Transverse colon (tissue), 3 donors: ENCODE results near the gene C5orf24.
"Not testable (repeated sequence)": the region's sequence is repeated elsewhere in the genome, so short reads cannot be mapped to it uniquely, and the experiment has no call there.

Experiments
- EP300 ChIP-seq: sonication (generic); formaldehyde crosslinking; IDR thresholded peaks from one replicate; pipeline ENCODE4 v1.6.1; 2017; ENCODE audit warnings: antibody characterized with exemption, low read depth
- POLR2A ChIP-seq: fragments of 450-650 bp; IDR thresholded peaks from one replicate; pipeline ENCODE4 v1.6.1; 2016; ENCODE audit warnings: antibody characterized with exemption, mild to moderate bottlenecking, moderate library complexity
- POLR2AphosphoS5 ChIP-seq, 3 donors: sonication (generic); formaldehyde crosslinking; IDR thresholded peaks; one replicate each; pipeline ENCODE4 v1.6.1; 2016; ENCODE audit warnings: antibody characterized with exemption in 3 of 3

GRCh38 chr5:134856465-134856864 lies 10.7 kb downstream of the C5orf24 start:
- not testable (repeated sequence) for TF ChIP-seq POLR2A; POLR2AphosphoS5 (IDR thresholded peaks at IDR 0.05); EP300
